Osteocyte (in vitro differentiated cells): ENCODE data around the gene CAPS2. TPM values are rescaled to one million over a fixed set of nuclear protein-coding genes. Genes with fewer than 3 reads are reported as not detected.
"Not testable (repeated sequence)": the region's sequence is repeated elsewhere in the genome, so short reads cannot be mapped to it uniquely, and the experiment has no call there.

Experiments used
- DNase-seq: peaks from one replicate; pipeline ENCODE4 v3.0.0; 2021; ENCODE audit warnings: mixed read lengths; ENCODE audit not compliant: unreplicated experiment; ENCODE audit errors: extremely low spot score
- H3K27ac Mint-ChIP-seq: one replicate; pipeline ENCODE4 v1.8.0; 2021; ENCODE audit warnings: mild to moderate bottlenecking, mixed read lengths; ENCODE audit not compliant: unreplicated experiment
- H3K27me3 Mint-ChIP-seq: one replicate; pipeline ENCODE4 v1.8.0; 2021; ENCODE audit warnings: mixed read lengths; ENCODE audit not compliant: unreplicated experiment
- H3K36me3 Mint-ChIP-seq: one replicate; pipeline ENCODE4 v1.8.0; 2021; ENCODE audit warnings: mixed read lengths; ENCODE audit not compliant: unreplicated experiment
- H3K4me1 Mint-ChIP-seq: one replicate; pipeline ENCODE4 v1.8.0; 2021; ENCODE audit warnings: mixed read lengths; ENCODE audit not compliant: unreplicated experiment
- H3K4me3 Mint-ChIP-seq: one replicate; pipeline ENCODE4 v1.8.0; 2021; ENCODE audit warnings: mild to moderate bottlenecking, moderate library complexity, mixed read lengths; ENCODE audit not compliant: unreplicated experiment
- H3K9me3 Mint-ChIP-seq: one replicate; pipeline ENCODE4 v1.8.0; 2021; ENCODE audit warnings: mixed read lengths; ENCODE audit not compliant: unreplicated experiment
- total RNA-seq: library from RNA; stranded (reverse); gene quantifications from 2 replicates; pipeline ENCODE4 v1.2.1, GENCODE V29; 2021
- TF ChIP-seq, protein P1 (sequence below): fragments of 200-600 bp; sonication (generic); IDR thresholded peaks from 2 replicates; pipeline ENCODE4 v1.5.0; 2021; ENCODE audit warnings: antibody characterized with exemption, mild to moderate bottlenecking, moderate library complexity

The CAPS2 gene
- total RNA-seq, 1 donor from 2014 or later = 4.0 TPM

GRCh38 chr12:75361408-75361807 is 31.3 kb upstream of the CAPS2 start:
- Mint-ChIP-seq H3K4me3 (no peak overlapping the region), H3K36me3 (no peaks in the 10 kb centered on the region), H3K9me3 (no peaks in the 10 kb centered on the region), H3K4me1 (peaks cover 5% of the 10 kb centered on the region), H3K27ac (no peak overlapping the region), H3K27me3 (no peaks in the 10 kb centered on the region)
- DNase-seq = no peak
- TF ChIP-seq, protein P1, sequence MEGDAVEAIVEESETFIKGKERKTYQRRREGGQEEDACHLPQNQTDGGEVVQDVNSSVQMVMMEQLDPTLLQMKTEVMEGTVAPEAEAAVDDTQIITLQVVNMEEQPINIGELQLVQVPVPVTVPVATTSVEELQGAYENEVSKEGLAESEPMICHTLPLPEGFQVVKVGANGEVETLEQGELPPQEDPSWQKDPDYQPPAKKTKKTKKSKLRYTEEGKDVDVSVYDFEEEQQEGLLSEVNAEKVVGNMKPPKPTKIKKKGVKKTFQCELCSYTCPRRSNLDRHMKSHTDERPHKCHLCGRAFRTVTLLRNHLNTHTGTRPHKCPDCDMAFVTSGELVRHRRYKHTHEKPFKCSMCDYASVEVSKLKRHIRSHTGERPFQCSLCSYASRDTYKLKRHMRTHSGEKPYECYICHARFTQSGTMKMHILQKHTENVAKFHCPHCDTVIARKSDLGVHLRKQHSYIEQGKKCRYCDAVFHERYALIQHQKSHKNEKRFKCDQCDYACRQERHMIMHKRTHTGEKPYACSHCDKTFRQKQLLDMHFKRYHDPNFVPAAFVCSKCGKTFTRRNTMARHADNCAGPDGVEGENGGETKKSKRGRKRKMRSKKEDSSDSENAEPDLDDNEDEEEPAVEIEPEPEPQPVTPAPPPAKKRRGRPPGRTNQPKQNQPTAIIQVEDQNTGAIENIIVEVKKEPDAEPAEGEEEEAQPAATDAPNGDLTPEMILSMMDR = no peak

- Mint-ChIP-seq H3K4me3 (no peak overlapping the region), H3K27ac (no peak overlapping the region)
Observed at GRCh38 chr12:75360920-75361319, 30.8 kb upstream of the CAPS2 start.

GRCh38 chr12:75354011-75354410 is 23.9 kb upstream of the CAPS2 start:
- Mint-ChIP-seq H3K9me3 (peaks cover 22% of the 10 kb centered on the region), H3K4me1 (no peaks in the 10 kb centered on the region), H3K27ac (no peak overlapping the region), H3K36me3 (peaks cover 13% of the 10 kb centered on the region), H3K4me3 (no peak overlapping the region), H3K27me3 (no peaks in the 10 kb centered on the region)
- TF ChIP-seq, protein P1 = no peak
- DNase-seq = no peak

More at GRCh38 chr12:75360920-75361319, 30.8 kb upstream of the CAPS2 start:
- no peaks in the 10 kb centered on the region for H3K9me3 Mint-ChIP-seq
- DNase-seq = no peak
- no peaks in the 10 kb centered on the region for H3K4me1 Mint-ChIP-seq
- H3K27me3 Mint-ChIP-seq = no peaks in the 10 kb centered on the region
- H3K36me3 Mint-ChIP-seq = no peaks in the 10 kb centered on the region
- TF ChIP-seq, protein P1 = no peak

GRCh38 chr12:75350413-75350812 is 20.3 kb upstream of the CAPS2 start:
- TF ChIP-seq, protein P1 = no peak
- no peak for DNase-seq
- H3K27me3 Mint-ChIP-seq = peaks cover 4% of the 10 kb centered on the region
- H3K9me3 Mint-ChIP-seq = peaks cover 22% of the 10 kb centered on the region
- H3K36me3 Mint-ChIP-seq = peaks cover 13% of the 10 kb centered on the region
- no peaks in the 10 kb centered on the region for H3K4me1 Mint-ChIP-seq
- no peak overlapping the region for H3K27ac Mint-ChIP-seq
- no peak overlapping the region for H3K4me3 Mint-ChIP-seq

DNA sequence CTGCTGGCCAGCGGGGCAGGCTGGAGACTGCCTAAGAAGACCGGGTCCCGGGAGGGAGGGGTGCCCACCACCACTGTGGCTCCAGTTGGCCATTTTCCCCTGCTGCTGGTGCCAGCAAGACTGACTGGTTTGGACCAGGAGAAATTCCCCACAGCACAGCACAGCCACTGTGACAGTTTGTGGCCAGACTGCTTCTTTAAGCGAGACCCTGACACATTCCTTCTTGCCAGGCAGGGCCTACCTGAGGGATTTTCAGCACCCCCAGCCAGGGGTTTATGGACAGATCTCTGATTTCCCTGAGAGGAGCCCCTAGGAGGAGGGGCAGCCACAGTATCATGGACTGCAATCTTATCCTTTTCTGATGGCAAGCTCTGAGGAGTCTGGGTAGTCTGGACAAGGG is 19.8 kb upstream of the CAPS2 start:
- no peak overlapping the region for H3K27ac Mint-ChIP-seq
- H3K4me3 Mint-ChIP-seq = no peak overlapping the region
- H3K27me3 Mint-ChIP-seq = peaks cover 4% of the 10 kb centered on the region
- TF ChIP-seq, protein P1 = no peak
- no peaks in the 10 kb centered on the region for H3K4me1 Mint-ChIP-seq
- no peak for DNase-seq
- peaks cover 18% of the 10 kb centered on the region for H3K9me3 Mint-ChIP-seq
- H3K36me3 Mint-ChIP-seq = peaks cover 11% of the 10 kb centered on the region

DNA sequence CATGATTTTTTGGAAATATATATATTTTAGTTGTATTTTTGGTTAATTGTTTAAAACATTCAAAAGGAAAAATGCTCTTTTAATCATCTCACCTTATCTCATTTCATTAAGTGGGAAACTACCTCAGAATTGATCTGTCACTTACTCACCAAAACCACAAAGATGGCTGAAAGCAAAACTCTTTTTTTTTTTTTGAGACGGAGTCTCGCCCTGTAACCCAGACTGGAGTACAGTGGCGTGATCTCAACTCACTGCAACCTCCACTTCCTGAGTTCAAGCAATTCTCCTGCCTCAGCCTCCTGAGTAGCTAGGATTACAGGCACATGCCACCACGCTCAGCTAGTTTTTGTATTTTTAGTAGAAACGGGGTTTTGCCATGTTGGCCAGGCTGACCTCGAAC is 16.1 kb upstream of the CAPS2 start:
- not testable (repeated sequence) for H3K36me3 Mint-ChIP-seq, H3K4me1 Mint-ChIP-seq, H3K9me3 Mint-ChIP-seq, DNase-seq, H3K27ac Mint-ChIP-seq, H3K27me3 Mint-ChIP-seq, H3K4me3 Mint-ChIP-seq
